Vagina (tissue), 2 donors: ENCODE data around the gene IL11RA. TPM values are rescaled to one million over a fixed set of nuclear protein-coding genes. Genes with fewer than 3 reads are reported as not detected.

ENCODE experiments used
- DNase-seq, 2 donors: peaks; one replicate each; pipeline ENCODE4 v3.0.0-alpha.2; 2017; ENCODE audit errors: extremely low spot score in 2 of 2
- H3K27ac ChIP-seq: fragments of 200-600 bp; sonication (generic); one replicate; pipeline ENCODE4 v1.5.1; 2019
- H3K27me3 ChIP-seq: fragments of 200-600 bp; sonication (generic); one replicate; pipeline ENCODE4 v1.5.1; 2019
- H3K36me3 ChIP-seq, 2 donors: fragments of 200-600 bp; sonication (generic); one replicate each; pipeline ENCODE4 v1.5.1; 2017 to 2019
- H3K4me1 ChIP-seq: fragments of 200-600 bp; sonication (generic); one replicate; pipeline ENCODE4 v1.5.1; 2019
- H3K4me3 ChIP-seq, 2 donors: fragments of 200-600 bp; sonication (generic); 1 replicate in 1 of 2; 2 replicates in 1 of 2; pipeline ENCODE4 v1.5.1; 2016 to 2019
- H3K9me3 ChIP-seq: fragments of 200-600 bp; sonication (generic); one replicate; pipeline ENCODE4 v1.5.1; 2019
- CTCF ChIP-seq, 3 experiments: fragments of 450-650 bp in 2 of 3; fragments of 200-600 bp in 1 of 3; sonication (generic) in 1 of 3; IDR thresholded peaks; one replicate each; pipeline ENCODE4 v1.5.1; 2017 to 2019; ENCODE audit warnings: antibody characterized with exemption in 3 of 3, mild to moderate bottlenecking in 2 of 3, moderate library complexity in 2 of 3
- POLR2A ChIP-seq, 2 donors: fragments of 450-650 bp; IDR thresholded peaks; one replicate each; pipeline ENCODE4 v1.6.1; 2017; ENCODE audit warnings: antibody characterized with exemption in 2 of 2, mild to moderate bottlenecking in 2 of 2, moderate library complexity in 2 of 2
- POLR2AphosphoS5 ChIP-seq, 2 donors: sonication (generic); formaldehyde crosslinking; IDR thresholded peaks; one replicate each; pipeline ENCODE4 v1.9.0; 2017; ENCODE audit warnings: antibody characterized with exemption in 2 of 2, mild to moderate bottlenecking in 2 of 2, low read depth in 1 of 2; ENCODE audit not compliant: insufficient read depth in 1 of 2
- intact Hi-C: fragments of 100-400 bp; cut with DNase I; formaldehyde crosslinking; loops from one replicate; pipeline ENCODE4 v1.15.1; 2023
- total RNA-seq: library from RNA; depleted of rRNA; stranded (reverse); fragments of >200 nt; gene quantifications from one replicate; pipeline ENCODE4 v1.2.3, GENCODE V29; 2016

Gene IL11RA
- total RNA-seq, 1 donor from 2014 or later: 30.7 TPM

GRCh38 chr9:34686231-34686630 lies 34.2 kb downstream of the IL11RA start:
- TF ChIP-seq POLR2A (IDR thresholded peaks at IDR 0.05) (no peak), POLR2AphosphoS5 (IDR thresholded peaks at IDR 0.05; ENCODE audit: insufficient read depth in 1 of 2, low read depth in 1 of 2) (no peak), CTCF (IDR thresholded peaks at IDR 0.05) (no peak)
- H3K4me3 ChIP-seq: no peak overlapping the region
- no peaks in the 10 kb centered on the region for H3K9me3 ChIP-seq
- H3K27ac ChIP-seq: no peak overlapping the region
- H3K4me1 ChIP-seq: peaks cover 12% of the 10 kb centered on the region
- no peak for DNase-seq
- no peaks in the 10 kb centered on the region for H3K36me3 ChIP-seq
- no peaks in the 10 kb centered on the region for H3K27me3 ChIP-seq
- intact Hi-C loops: no loop called here

- H3K27ac ChIP-seq: no peak overlapping the region
- no peak for DNase-seq
- no peak for TF ChIP-seq CTCF (IDR thresholded peaks at IDR 0.05)
- intact Hi-C loops: no loop called here
- H3K36me3 ChIP-seq: no peaks in the 10 kb centered on the region
- no peaks in the 10 kb centered on the region for H3K27me3 ChIP-seq
- peaks cover 12% of the 10 kb centered on the region for H3K4me1 ChIP-seq
- H3K9me3 ChIP-seq: no peaks in the 10 kb centered on the region
- no peak overlapping the region for H3K4me3 ChIP-seq
These were observed 34.7 kb downstream of the IL11RA start for GRCh38 chr9:34686732-34687131.

- DNase-seq: no peak
- Histone ChIP-seq H3K9me3 (no peaks in the 10 kb centered on the region), H3K27me3 (no peaks in the 10 kb centered on the region), H3K36me3 (no peaks in the 10 kb centered on the region), H3K4me3 (no peak overlapping the region), H3K4me1 (peaks cover 12% of the 10 kb centered on the region), H3K27ac (no peak overlapping the region)
- intact Hi-C loops: no loop called here
- TF ChIP-seq POLR2AphosphoS5 (IDR thresholded peaks at IDR 0.05; ENCODE audit: insufficient read depth in 1 of 2, low read depth in 1 of 2) (no peak), POLR2A (IDR thresholded peaks at IDR 0.05) (no peak), CTCF (IDR thresholded peaks at IDR 0.05) (no peak)
These were observed 35.5 kb downstream of the IL11RA start for GRCh38 chr9:34687276-34688030.

GRCh38 chr9:34688329-34689115 lies 36.5 kb downstream of the IL11RA start:
- intact Hi-C loops: no loop called here
- no peak for DNase-seq
- TF ChIP-seq POLR2AphosphoS5 (IDR thresholded peaks at IDR 0.05; ENCODE audit: insufficient read depth in 1 of 2, low read depth in 1 of 2) (no peak), POLR2A (IDR thresholded peaks at IDR 0.05) (no peak), CTCF (IDR thresholded peaks at IDR 0.05) (no peak)
- Histone ChIP-seq H3K27me3 (no peaks in the 10 kb centered on the region), H3K4me1 (peaks cover 12% of the 10 kb centered on the region), H3K4me3 (no peak overlapping the region), H3K36me3 (no peaks in the 10 kb centered on the region), H3K27ac (no peak overlapping the region), H3K9me3 (no peaks in the 10 kb centered on the region)

GRCh38 chr9:34689116-34689470 lies 37.1 kb downstream of the IL11RA start:
- intact Hi-C loops: no loop called here
- Histone ChIP-seq H3K27ac (no peak overlapping the region), H3K27me3 (no peaks in the 10 kb centered on the region), H3K9me3 (no peaks in the 10 kb centered on the region), H3K36me3 (no peaks in the 10 kb centered on the region), H3K4me1 (peaks cover 12% of the 10 kb centered on the region), H3K4me3 (no peak overlapping the region)
- TF ChIP-seq CTCF (IDR thresholded peaks at IDR 0.05) (no peak), POLR2AphosphoS5 (IDR thresholded peaks at IDR 0.05; ENCODE audit: insufficient read depth in 1 of 2, low read depth in 1 of 2) (no peak)
- no peak for DNase-seq
